Hepatocyte (in vitro differentiated cells): Measurements from ENCODE around the gene UBE2I. TPM values are rescaled to one million over a fixed set of nuclear protein-coding genes. Genes with fewer than 3 reads are reported as not detected.

Source experiments
- DNase-seq: peaks from one replicate; pipeline ENCODE4 v3.0.0-alpha.2; 2016; ENCODE audit warnings: low spot score
- H2AFZ ChIP-seq: fragments of 200-600 bp; sonication (generic); 2 replicates; pipeline ENCODE4 v1.6.0; 2016; ENCODE audit warnings: antibody characterized with exemption, mild to moderate bottlenecking
- H3K27ac ChIP-seq: fragments of 200-600 bp; sonication (generic); 2 replicates; pipeline ENCODE4 v1.5.1; 2016; ENCODE audit warnings: mild to moderate bottlenecking
- H3K27me3 ChIP-seq: fragments of 200-600 bp; sonication (generic); 2 replicates; pipeline ENCODE4 v1.6.1; 2016
- H3K36me3 ChIP-seq: fragments of 200-600 bp; sonication (generic); replicated peaks from 2 replicates; pipeline ENCODE4 v1.5.1; 2016; ENCODE audit warnings: low read depth; ENCODE audit not compliant: insufficient read depth
- H3K4me1 ChIP-seq: fragments of 200-600 bp; sonication (generic); 2 replicates; pipeline ENCODE4 v1.5.1; 2016; ENCODE audit warnings: mild to moderate bottlenecking, moderate library complexity; ENCODE audit not compliant: insufficient read depth
- H3K4me2 ChIP-seq: fragments of 200-600 bp; sonication (generic); 2 replicates; pipeline ENCODE4 v1.6.0; 2016
- H3K4me3 ChIP-seq: fragments of 200-600 bp; sonication (generic); 2 replicates; pipeline ENCODE4 v1.5.1; 2016; ENCODE audit warnings: mild to moderate bottlenecking
- H3K79me2 ChIP-seq: fragments of 200-600 bp; sonication (generic); 2 replicates; pipeline ENCODE4 v1.6.0; 2017; ENCODE audit warnings: mild to moderate bottlenecking
- H3K9me2 ChIP-seq: fragments of 200-600 bp; sonication (generic); replicated peaks from 2 replicates; pipeline ENCODE4 v1.6.0; 2017; ENCODE audit warnings: mild to moderate bottlenecking; ENCODE audit not compliant: insufficient read depth
- H3K9me3 ChIP-seq: fragments of 200-600 bp; sonication (generic); 2 replicates; pipeline ENCODE4 v1.5.1; 2016; ENCODE audit warnings: low read depth, mild to moderate bottlenecking
- H4K20me1 ChIP-seq: fragments of 200-600 bp; sonication (generic); 2 replicates; pipeline ENCODE4 v1.6.0; 2016; ENCODE audit warnings: mild to moderate bottlenecking; ENCODE audit not compliant: insufficient read depth, poor library complexity, severe bottlenecking
- CTCF ChIP-seq: fragments of 200-600 bp; sonication (generic); IDR thresholded peaks from 2 replicates; pipeline ENCODE4 v1.5.1; 2016; ENCODE audit warnings: antibody characterized with exemption, mild to moderate bottlenecking; ENCODE audit not compliant: poor library complexity
- EZH2 ChIP-seq: fragments of 200-600 bp; sonication (generic); IDR thresholded peaks from 2 replicates; pipeline ENCODE4 v1.6.1; 2016; ENCODE audit warnings: antibody characterized with exemption, mild to moderate bottlenecking, borderline replicate concordance
- EZH2phosphoT487 ChIP-seq: fragments of 200-600 bp; sonication (generic); IDR thresholded peaks from one replicate; pipeline ENCODE4 v1.6.1; 2018; ENCODE audit warnings: antibody characterized with exemption, mild to moderate bottlenecking, low read depth, moderate library complexity; ENCODE audit not compliant: unreplicated experiment, severe bottlenecking
- WGBS: methylation state at CpG from one replicate; pipeline ENCODE4 v1.1.6; 2016; ENCODE audit warnings: low lambda C conversion rate; ENCODE audit errors: missing lambda C conversion rate; 5-methylcytosine and 5-hydroxymethylcytosine counted together
- polyA plus RNA-seq: library from polyadenylated mRNA; unstranded; fragments of >200 nt; fragmentation: Nextera tagmentation; extraction: Ambion mirVana; gene quantifications from 2 replicates; pipeline ENCODE4 v1.2.1, GENCODE V29; 2016
- total RNA-seq: library from RNA; depleted of rRNA; stranded (reverse); fragments of >200 nt; gene quantifications from 2 replicates; pipeline ENCODE4 v1.2.3, GENCODE V29; 2014

UBE2I gene
- total and polyA plus RNA-seq, 2 experiments from 2014 or later, result 76.0 to 150 TPM

- Histone ChIP-seq H3K27me3 (no peaks in the 10 kb centered on the region), H3K36me3 (no peaks in the 10 kb centered on the region), H3K27ac (no peak overlapping the region), H3K79me2 (no peaks in the 10 kb centered on the region), H3K4me3 (no peak overlapping the region), H3K9me2 (no peaks in the 10 kb centered on the region), H3K4me1 (peaks cover 6% of the 10 kb centered on the region), H3K9me3 (no peaks in the 10 kb centered on the region), H3K4me2 (no peak overlapping the region), H2AFZ (no peak overlapping the region), H4K20me1 (no peaks in the 10 kb centered on the region)
- WGBS, result 94% methylated on average over 26 of the region's 29 CpGs
- TF ChIP-seq EZH2phosphoT487 (no peak), CTCF (no peak), EZH2 (no peak)
- DNase-seq, result no peak
Measured at GRCh38 chr16:1279945-1280589, 29.4 kb upstream of the UBE2I start.

- peaks cover 6% of the 10 kb centered on the region for H3K4me1 ChIP-seq
- no peaks in the 10 kb centered on the region for H3K79me2 ChIP-seq
- no peaks in the 10 kb centered on the region for H3K9me2 ChIP-seq
- no peak overlapping the region for H3K4me3 ChIP-seq
- no peaks in the 10 kb centered on the region for H4K20me1 ChIP-seq
- H3K27me3 ChIP-seq, result no peaks in the 10 kb centered on the region
- no peak overlapping the region for H3K27ac ChIP-seq
- WGBS, result 86% methylated on average over 8 of the region's 8 CpGs
- no peaks in the 10 kb centered on the region for H3K36me3 ChIP-seq
- no peak overlapping the region for H2AFZ ChIP-seq
- TF ChIP-seq EZH2phosphoT487 (no peak), CTCF (no peak), EZH2 (no peak)
- no peak overlapping the region for H3K4me2 ChIP-seq
- no peak for DNase-seq
- H3K9me3 ChIP-seq, result no peaks in the 10 kb centered on the region
Measured at GRCh38 chr16:1280783-1281182, 28.7 kb upstream of the UBE2I start.

- H3K27me3 ChIP-seq, result no peaks in the 10 kb centered on the region
- TF ChIP-seq EZH2 (no peak), CTCF (no peak), EZH2phosphoT487 (no peak)
- DNase-seq, result no peak
Measured at GRCh38 chr16:1281517-1281916, 27.9 kb upstream of the UBE2I start.

More at GRCh38 chr16:1281517-1281916, 27.9 kb upstream of the UBE2I start:
- Histone ChIP-seq H3K27ac (no peak overlapping the region), H3K4me1 (peaks cover 6% of the 10 kb centered on the region), H3K36me3 (no peaks in the 10 kb centered on the region), H3K9me3 (no peaks in the 10 kb centered on the region), H3K79me2 (no peaks in the 10 kb centered on the region), H3K4me3 (no peak overlapping the region), H3K9me2 (no peaks in the 10 kb centered on the region), H3K4me2 (no peak overlapping the region), H2AFZ (no peak overlapping the region), H4K20me1 (no peaks in the 10 kb centered on the region)
- WGBS, result 92% methylated on average over 15 of the region's 16 CpGs
